Endothelial cell (in vitro differentiated cells): ENCODE measurements around the gene LHX8. TPM values are rescaled to one million over a fixed set of nuclear protein-coding genes. Genes with fewer than 3 reads are reported as not detected.

Experiments
- DNase-seq: peaks from one replicate; pipeline ENCODE4 v3.0.0; 2021; ENCODE audit warnings: low spot score
- H3K27ac Mint-ChIP-seq: one replicate; pipeline ENCODE4 v1.8.0; 2021; ENCODE audit warnings: mixed read lengths, inconsistent platforms; ENCODE audit not compliant: unreplicated experiment
- H3K27me3 Mint-ChIP-seq: one replicate; pipeline ENCODE4 v1.8.0; 2021; ENCODE audit warnings: mild to moderate bottlenecking, moderate library complexity, mixed read lengths, inconsistent platforms; ENCODE audit not compliant: unreplicated experiment
- H3K36me3 Mint-ChIP-seq: one replicate; pipeline ENCODE4 v1.8.0; 2021; ENCODE audit warnings: mild to moderate bottlenecking, low read depth, mixed read lengths, inconsistent platforms; ENCODE audit not compliant: unreplicated experiment
- H3K4me1 Mint-ChIP-seq: one replicate; pipeline ENCODE4 v1.8.0; 2021; ENCODE audit warnings: mild to moderate bottlenecking, mixed read lengths, inconsistent platforms; ENCODE audit not compliant: unreplicated experiment
- H3K4me3 Mint-ChIP-seq: one replicate; pipeline ENCODE4 v1.8.0; 2021; ENCODE audit warnings: mild to moderate bottlenecking, mixed read lengths, inconsistent platforms; ENCODE audit not compliant: unreplicated experiment
- H3K9me3 Mint-ChIP-seq: one replicate; pipeline ENCODE4 v1.8.0; 2021; ENCODE audit warnings: mixed read lengths, inconsistent platforms; ENCODE audit not compliant: unreplicated experiment
- total RNA-seq: library from RNA; stranded (reverse); fragmentation: NEBNext Ultra II Directional; extraction: Animal tissue kit (Norgen Biotek cat#: 25700); gene quantifications from one replicate; pipeline ENCODE4 v1.2.1, GENCODE V29; 2021; ENCODE audit not compliant: unreplicated experiment
- TF ChIP-seq, protein P1 (sequence below): fragments of 200-600 bp; sonication (generic); IDR thresholded peaks from one replicate; pipeline ENCODE4 v1.5.0; 2021; ENCODE audit warnings: antibody characterized with exemption; ENCODE audit not compliant: unreplicated experiment

LHX8 gene
- total RNA-seq, 1 donor from 2014 or later: not detected

DNA sequence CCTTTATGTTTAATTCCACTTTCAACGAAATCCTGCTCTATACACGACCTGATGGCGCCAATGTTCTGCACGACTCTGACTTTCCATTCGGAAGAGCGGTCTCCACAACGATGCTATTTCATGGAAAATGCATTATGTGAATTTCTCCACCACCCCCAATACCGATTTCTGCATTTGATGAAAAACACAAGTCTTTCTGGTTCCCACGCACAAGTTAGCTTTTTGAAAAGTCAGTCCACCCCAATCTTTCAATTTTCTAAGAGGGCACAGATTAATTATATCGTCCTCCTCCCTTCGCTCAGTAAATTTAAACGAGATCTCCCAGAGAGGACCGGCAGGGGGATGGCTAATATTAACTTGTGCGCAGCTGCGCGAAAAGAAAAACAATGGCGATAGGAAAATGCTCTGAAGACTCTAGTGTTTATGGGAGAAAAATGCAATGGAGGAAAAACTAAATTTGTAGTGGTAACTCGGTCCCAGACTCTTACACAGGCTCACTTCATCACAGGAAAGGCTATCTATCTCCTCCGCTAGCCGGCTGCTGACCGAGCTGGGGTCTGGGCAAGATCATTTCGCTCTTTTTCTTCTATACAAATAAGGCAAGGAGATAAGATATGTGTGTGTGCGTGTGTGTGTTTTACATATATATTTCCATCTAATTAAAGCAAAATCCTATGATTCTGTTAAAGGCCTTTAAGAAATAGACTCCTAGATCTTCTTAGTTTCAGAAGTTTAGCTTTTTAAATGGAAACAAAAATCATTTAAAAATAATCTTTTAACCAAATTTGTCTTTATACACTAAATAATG is 1.2 kb upstream of the LHX8 start:
- H3K36me3 Mint-ChIP-seq: peaks cover 6% of the 10 kb centered on the region
- H3K4me1 Mint-ChIP-seq: peaks cover 63% of the 10 kb centered on the region
- TF ChIP-seq, protein P1, sequence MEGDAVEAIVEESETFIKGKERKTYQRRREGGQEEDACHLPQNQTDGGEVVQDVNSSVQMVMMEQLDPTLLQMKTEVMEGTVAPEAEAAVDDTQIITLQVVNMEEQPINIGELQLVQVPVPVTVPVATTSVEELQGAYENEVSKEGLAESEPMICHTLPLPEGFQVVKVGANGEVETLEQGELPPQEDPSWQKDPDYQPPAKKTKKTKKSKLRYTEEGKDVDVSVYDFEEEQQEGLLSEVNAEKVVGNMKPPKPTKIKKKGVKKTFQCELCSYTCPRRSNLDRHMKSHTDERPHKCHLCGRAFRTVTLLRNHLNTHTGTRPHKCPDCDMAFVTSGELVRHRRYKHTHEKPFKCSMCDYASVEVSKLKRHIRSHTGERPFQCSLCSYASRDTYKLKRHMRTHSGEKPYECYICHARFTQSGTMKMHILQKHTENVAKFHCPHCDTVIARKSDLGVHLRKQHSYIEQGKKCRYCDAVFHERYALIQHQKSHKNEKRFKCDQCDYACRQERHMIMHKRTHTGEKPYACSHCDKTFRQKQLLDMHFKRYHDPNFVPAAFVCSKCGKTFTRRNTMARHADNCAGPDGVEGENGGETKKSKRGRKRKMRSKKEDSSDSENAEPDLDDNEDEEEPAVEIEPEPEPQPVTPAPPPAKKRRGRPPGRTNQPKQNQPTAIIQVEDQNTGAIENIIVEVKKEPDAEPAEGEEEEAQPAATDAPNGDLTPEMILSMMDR: no peak
- H3K27me3 Mint-ChIP-seq: peaks cover 45% of the 10 kb centered on the region
- H3K9me3 Mint-ChIP-seq: no peaks in the 10 kb centered on the region
- DNase-seq: no peak
- H3K27ac Mint-ChIP-seq: no peak overlapping the region
- peak overlapping the region; percentile 8 for H3K4me3 Mint-ChIP-seq

DNA sequence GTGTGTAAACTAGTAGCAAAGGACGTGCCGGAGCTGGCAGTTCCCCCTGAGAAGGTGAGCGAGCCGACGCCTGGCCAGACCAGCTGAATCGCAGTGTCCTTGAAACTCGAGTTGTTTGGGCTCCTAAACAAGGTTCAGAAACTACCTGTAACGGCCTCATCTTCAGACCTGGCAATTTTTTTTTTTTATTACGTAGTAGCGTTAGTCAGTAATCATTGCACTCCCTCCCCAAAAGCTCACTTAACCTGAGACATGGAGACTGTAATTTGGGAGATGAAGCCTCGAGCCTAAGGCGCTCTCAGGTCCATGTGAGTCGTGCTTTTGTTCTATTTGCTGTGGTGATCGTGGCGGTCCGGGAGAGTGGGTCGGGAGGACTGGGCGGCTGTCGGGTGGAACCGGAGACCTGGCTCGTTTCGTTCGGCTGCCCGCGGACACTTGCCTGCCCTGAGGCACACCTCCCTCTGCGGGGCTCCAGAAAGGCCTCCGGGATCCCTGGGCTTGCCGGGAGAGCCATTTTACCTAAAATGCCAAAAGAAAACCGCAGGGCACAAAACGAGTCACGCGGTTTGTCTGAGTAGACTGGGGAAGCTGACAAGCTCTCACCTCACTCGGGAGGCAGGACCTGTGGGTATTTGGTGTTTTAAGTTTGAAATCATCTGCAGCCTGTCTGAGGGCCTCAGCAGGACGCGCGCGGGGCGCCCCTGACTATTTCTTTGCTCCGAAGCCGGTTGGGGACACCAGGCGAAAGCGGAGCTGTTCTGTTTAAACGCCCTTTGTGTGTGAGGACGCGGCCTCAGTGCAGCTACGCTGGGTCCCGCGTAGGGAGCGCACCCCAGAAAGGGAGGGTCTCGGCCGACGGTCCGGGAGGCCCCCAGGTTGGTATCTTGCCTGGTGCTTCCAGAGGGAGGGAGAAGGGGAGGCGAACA is 722 bp downstream of the LHX8 start:
- H3K36me3 Mint-ChIP-seq: peaks cover 6% of the 10 kb centered on the region
- no peak for DNase-seq

DNA sequence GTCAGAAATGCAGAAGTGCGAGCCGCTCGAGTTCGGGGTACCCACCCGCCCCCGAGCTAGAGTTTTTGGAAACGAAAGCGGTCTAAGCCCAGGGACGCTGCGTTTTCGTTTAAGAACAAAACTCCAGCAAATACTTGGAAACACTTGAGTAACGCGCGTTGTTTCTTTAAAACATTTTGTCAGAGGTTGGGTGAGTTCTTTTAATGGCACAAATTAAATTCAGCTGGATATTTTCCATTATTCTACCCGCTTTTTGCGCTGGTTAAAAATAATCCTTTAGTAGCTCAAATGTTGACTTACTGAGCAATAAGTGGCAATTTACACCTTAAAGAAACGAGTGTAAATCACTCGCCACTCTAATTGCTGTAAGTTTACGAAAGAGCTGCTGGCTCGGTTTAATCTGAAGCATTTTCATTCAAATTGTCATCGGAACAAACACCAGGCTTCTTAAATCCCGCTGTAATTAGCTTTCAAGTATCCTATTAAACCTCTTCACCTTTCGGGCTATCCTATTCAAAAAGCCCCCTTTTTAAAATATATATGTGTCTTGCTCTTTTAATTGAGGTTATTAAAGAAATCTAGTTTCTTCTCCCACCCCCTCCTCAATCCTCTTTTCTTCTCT is 1.5 kb downstream of the LHX8 start:
- Mint-ChIP-seq H3K27me3 (peaks cover 40% of the 10 kb centered on the region), H3K9me3 (no peaks in the 10 kb centered on the region), H3K36me3 (peaks cover 6% of the 10 kb centered on the region), H3K4me3 (peak overlapping the region; percentile 86), H3K4me1 (peaks cover 58% of the 10 kb centered on the region), H3K27ac (no peak overlapping the region)
- DNase-seq: no peak
- TF ChIP-seq, protein P1: no peak

More for the DNA sequence above, 722 bp downstream of the LHX8 start:
- Mint-ChIP-seq H3K4me1 (peaks cover 61% of the 10 kb centered on the region), H3K27me3 (peaks cover 43% of the 10 kb centered on the region), H3K9me3 (no peaks in the 10 kb centered on the region), H3K4me3 (peak overlapping the region; percentile 86), H3K27ac (peak overlapping the region; percentile 42)
- TF ChIP-seq, protein P1: no peak

DNA sequence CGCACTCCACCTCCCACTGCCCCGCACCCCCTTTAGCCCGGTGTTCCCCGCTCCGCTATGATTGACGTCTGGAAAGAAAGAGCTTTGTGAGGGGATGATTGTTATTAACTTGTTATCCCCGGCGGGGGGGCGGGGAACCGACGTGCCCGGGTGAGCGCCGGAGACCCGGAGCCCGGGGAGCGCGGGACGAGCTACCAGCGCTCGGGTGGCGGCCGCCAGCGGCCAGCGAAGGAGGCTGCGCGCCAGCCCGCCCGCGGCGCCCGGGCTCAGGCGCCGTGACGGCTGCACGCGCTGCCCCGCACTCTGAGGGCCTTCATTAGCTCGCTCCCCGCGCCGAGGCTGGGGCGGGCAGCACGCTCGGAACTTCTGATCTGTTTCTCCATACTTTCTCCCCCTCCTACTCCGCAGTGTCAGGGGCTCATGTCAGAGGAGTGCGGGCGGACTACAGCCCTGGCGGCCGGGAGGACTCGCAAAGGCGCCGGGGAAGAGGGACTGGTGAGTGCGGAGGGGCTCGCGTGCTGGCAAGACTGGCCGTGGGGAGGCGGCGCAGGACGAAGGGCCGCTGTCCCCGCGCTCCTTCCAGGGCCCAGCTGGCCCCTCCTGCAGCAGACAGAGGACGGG is 2.1 kb downstream of the LHX8 start:
- H3K27ac Mint-ChIP-seq: no peak overlapping the region
- peak overlapping the region; percentile 81 for H3K4me3 Mint-ChIP-seq
- peaks cover 52% of the 10 kb centered on the region for H3K4me1 Mint-ChIP-seq
- TF ChIP-seq, protein P1: no peak
- DNase-seq: peak; percentile 51
- peaks cover 34% of the 10 kb centered on the region for H3K27me3 Mint-ChIP-seq
- peaks cover 6% of the 10 kb centered on the region for H3K36me3 Mint-ChIP-seq
- no peaks in the 10 kb centered on the region for H3K9me3 Mint-ChIP-seq
